Liver (tissue), 3 donors: ENCODE data around the gene CDH4.

Source experiments
- CTCF ChIP-seq: fragments of 150-350 bp; IDR thresholded peaks from 2 replicates; pipeline ENCODE4 v1.5.1; 2017; ENCODE audit warnings: improper control_type of control experiment, low read depth, low read length; ENCODE audit not compliant: missing input control
- EGR1 ChIP-seq, 2 donors: IDR thresholded peaks; 2 replicates each; pipeline ENCODE4 v1.6.1; 2016 to 2018; ENCODE audit warnings: antibody characterized with exemption in 2 of 2, low read depth in 2 of 2
- FOXA1 ChIP-seq: IDR thresholded peaks from 2 replicates; pipeline ENCODE4 v1.6.1; 2016; ENCODE audit warnings: antibody characterized with exemption
- GABPA ChIP-seq, 2 donors: IDR thresholded peaks in 1 of 2; conservative IDR thresholded peaks in 1 of 2; 2 replicates each; pipeline ENCODE4 v1.6.1; 2016; ENCODE audit warnings: antibody characterized with exemption in 2 of 2, mild to moderate bottlenecking in 1 of 2, moderate library complexity in 1 of 2
- RXRA ChIP-seq, 2 donors: IDR thresholded peaks; 2 replicates each; pipeline ENCODE4 v1.6.1; 2017 to 2018; ENCODE audit warnings: antibody characterized with exemption in 2 of 2, mild to moderate bottlenecking in 1 of 2
- TAF1 ChIP-seq: conservative IDR thresholded peaks from 2 replicates; pipeline ENCODE4 v1.6.1; 2016; ENCODE audit warnings: antibody characterized with exemption, mild to moderate bottlenecking
- YY1 ChIP-seq: IDR thresholded peaks from 2 replicates; pipeline ENCODE4 v1.6.1; 2016; ENCODE audit warnings: antibody characterized with exemption, mild to moderate bottlenecking
- donor health status: healthy.
- donor health status: healthy.

DNA sequence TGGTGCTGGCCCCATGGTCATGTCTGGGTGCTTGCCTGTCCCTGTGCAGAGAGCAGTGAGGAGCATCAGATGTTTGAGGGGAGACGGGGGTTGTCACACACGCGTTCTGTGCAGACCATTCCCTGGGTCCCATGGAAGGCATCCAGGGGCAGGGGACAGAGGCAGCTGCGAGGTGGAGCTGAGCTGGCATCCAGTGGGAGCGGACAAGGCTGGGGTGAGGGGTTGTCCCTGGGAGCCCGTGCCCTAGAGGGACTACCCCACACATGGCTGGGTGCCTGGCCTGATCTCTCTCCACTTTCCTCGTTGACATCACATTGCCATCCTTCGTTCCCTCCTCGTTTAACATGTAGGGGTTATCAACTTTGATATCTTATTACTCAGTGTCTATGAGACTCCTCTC is 331.3 kb downstream of the CDH4 start:
- no peak for TF ChIP-seq TAF1
- no peak for TF ChIP-seq FOXA1
- TF ChIP-seq YY1, result no peak
- no peak for TF ChIP-seq CTCF
- TF ChIP-seq GABPA (IDR thresholded peaks at IDR 0.05 in 1 of 2, conservative IDR thresholded peaks at IDR 0.05 in 1 of 2), result no peak
- no peak for TF ChIP-seq EGR1 (IDR thresholded peaks at IDR 0.05; ENCODE audit: low read depth in 2 of 2)
- TF ChIP-seq RXRA (IDR thresholded peaks at IDR 0.05), result no peak
